Measurements from ENCODE around the gene GABRA5.

DNA sequence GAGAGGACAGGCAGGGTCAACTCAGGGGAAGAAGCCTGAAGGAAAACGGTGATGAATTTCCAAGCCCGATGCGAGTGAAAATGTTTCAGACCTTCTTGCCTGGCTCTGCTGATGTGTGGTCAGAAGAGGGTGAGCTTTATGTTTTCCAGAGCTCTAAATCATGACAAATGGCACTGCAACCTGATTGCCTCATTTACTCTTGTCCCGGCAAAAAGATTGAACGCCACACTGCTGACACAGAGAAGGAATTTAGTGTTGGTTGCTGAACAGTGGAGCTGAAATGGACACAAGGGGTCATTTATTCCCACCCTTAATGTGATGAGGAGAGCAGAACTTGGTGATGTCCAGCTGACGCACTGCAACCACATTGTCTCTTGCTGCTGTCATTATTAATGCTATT lies 68.0 kb downstream of the GABRA5 start:
- TF ChIP-seq, protein P1, sequence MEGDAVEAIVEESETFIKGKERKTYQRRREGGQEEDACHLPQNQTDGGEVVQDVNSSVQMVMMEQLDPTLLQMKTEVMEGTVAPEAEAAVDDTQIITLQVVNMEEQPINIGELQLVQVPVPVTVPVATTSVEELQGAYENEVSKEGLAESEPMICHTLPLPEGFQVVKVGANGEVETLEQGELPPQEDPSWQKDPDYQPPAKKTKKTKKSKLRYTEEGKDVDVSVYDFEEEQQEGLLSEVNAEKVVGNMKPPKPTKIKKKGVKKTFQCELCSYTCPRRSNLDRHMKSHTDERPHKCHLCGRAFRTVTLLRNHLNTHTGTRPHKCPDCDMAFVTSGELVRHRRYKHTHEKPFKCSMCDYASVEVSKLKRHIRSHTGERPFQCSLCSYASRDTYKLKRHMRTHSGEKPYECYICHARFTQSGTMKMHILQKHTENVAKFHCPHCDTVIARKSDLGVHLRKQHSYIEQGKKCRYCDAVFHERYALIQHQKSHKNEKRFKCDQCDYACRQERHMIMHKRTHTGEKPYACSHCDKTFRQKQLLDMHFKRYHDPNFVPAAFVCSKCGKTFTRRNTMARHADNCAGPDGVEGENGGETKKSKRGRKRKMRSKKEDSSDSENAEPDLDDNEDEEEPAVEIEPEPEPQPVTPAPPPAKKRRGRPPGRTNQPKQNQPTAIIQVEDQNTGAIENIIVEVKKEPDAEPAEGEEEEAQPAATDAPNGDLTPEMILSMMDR (conservative IDR thresholded peaks at IDR 0.05 in 1 of 2, IDR thresholded peaks at IDR 0.05 in 1 of 2; ENCODE audit: low read depth in 1 of 2, low read length in 2 of 2), result no peak
- TF ChIP-seq EZH2 (IDR thresholded peaks at IDR 0.05; ENCODE audit: low read length, missing control alignments), result no peak
